Heart right ventricle (tissue), 16 donors: ENCODE results near the gene GTPBP10. TPM values are rescaled to one million over a fixed set of nuclear protein-coding genes. Genes with fewer than 3 reads are reported as not detected.

Source experiments
- ATAC-seq, 8 donors: fragments of 200-7000 bp; cut with Tn5 transposase; one replicate each; pipeline ENCODE4 v1.9.1; 2020; ENCODE audit warnings: mild to moderate bottlenecking in 8 of 8, moderate library complexity in 8 of 8, moderate number of reproducible peaks in 1 of 8
- DNase-seq, 2 donors: peaks; one replicate each; pipeline ENCODE4 v3.0.0-alpha.2; 2020
- H3K27ac ChIP-seq, 10 donors: fragments of 200-600 bp; sonication (generic) in 2 of 10; one replicate each; pipeline versions ENCODE4 v1.5.0 to v1.8.0; 2020 to 2022; ENCODE audit warnings: mild to moderate bottlenecking in 3 of 10
- H3K27me3 ChIP-seq, 7 donors: fragments of 200-600 bp; one replicate each; pipeline ENCODE4 v1.8.0; 2021 to 2022; ENCODE audit warnings: mild to moderate bottlenecking in 2 of 7
- H3K36me3 ChIP-seq, 9 donors: fragments of 200-600 bp; sonication (generic) in 1 of 9; one replicate each; pipeline versions ENCODE4 v1.5.0 to v1.8.0; 2020 to 2022; ENCODE audit warnings: mild to moderate bottlenecking in 2 of 9
- H3K4me1 ChIP-seq, 9 donors: fragments of 200-600 bp; sonication (generic) in 1 of 9; one replicate each; pipeline versions ENCODE4 v1.5.0 to v1.8.0; 2020 to 2022; ENCODE audit warnings: mild to moderate bottlenecking in 4 of 9
- H3K4me3 ChIP-seq, 10 donors: fragments of 200-600 bp; sonication (generic) in 2 of 10; one replicate each; pipeline versions ENCODE4 v1.5.0 to v1.8.0; 2020 to 2022; ENCODE audit warnings: mild to moderate bottlenecking in 7 of 10, moderate library complexity in 2 of 10
- H3K9me3 ChIP-seq, 11 donors: fragments of 200-600 bp in 10 of 11; sonication (generic) in 2 of 11; one replicate each; pipeline versions ENCODE4 v1.5.0 to v1.8.0; 2013 to 2022; ENCODE audit warnings: mild to moderate bottlenecking in 2 of 11, control low read depth in 1 of 11, moderate library complexity in 1 of 11
- CTCF ChIP-seq, 9 donors: fragments of 200-600 bp; sonication (generic) in 2 of 9; IDR thresholded peaks; one replicate each; pipeline versions ENCODE4 v1.5.0 to v1.8.0; 2021 to 2022; ENCODE audit warnings: antibody characterized with exemption in 9 of 9, mild to moderate bottlenecking in 5 of 9, moderate library complexity in 1 of 9
- WGBS, 2 donors: extraction: QIAGEN DNeasy Blood & Tissue Kit; methylation state at CpG; one replicate each; pipeline ENCODE4 v1.1.7; 2013; ENCODE audit warnings: inconsistent platforms in 1 of 2; 5-methylcytosine and 5-hydroxymethylcytosine counted together
- intact Hi-C, 10 donors: fragments of 100-400 bp; cut with DNase I; formaldehyde crosslinking; loops; one replicate each; pipeline versions ENCODE4 v1.11.1 to v1.14.2; 2022
- long read RNA-seq, 3 donors: library from polyadenylated mRNA; unstranded; transcript quantifications; one replicate each; pipeline ENCODE4 v2.0.0, GENCODE V29; 2020 to 2021
- polyA plus RNA-seq, 2 donors: library from polyadenylated mRNA; stranded (reverse); fragments of 200-250 nt; gene quantifications; one replicate each; pipeline ENCODE4 v1.2.3, GENCODE V29; 2013
- total RNA-seq, 10 donors: library from RNA; stranded (reverse); fragmentation: NEBNext Ultra II Directional in 3 of 10; extraction: Animal tissue kit (Norgen Biotek cat#: 25700) in 3 of 10; gene quantifications; one replicate each; pipeline versions ENCODE4 v1.2.1 to v1.2.4, GENCODE V29; 2021 to 2023
- donor health status: Arrhythmogenic right ventricular cardiomyopathy.
- donor health status: ischemic (EF 13 %, LVEDD 7.1; RV severe dilation, severe dysfunction).
- donor health status: healthy with polysubstance abuse.
- donor health status: DM: no; HTN: yes; CAD: no.
- donor health status: DM: no; HTN: no; CAD: no.
- donor health status: ischemic (EF 25% LVEDD 6.9; RV normal size, moderate dysfunction).
- donor health status: ischemic (EF 25% LVEDD 5.7; RV mildly dilated, moderate dysfunction).
- donor health status: healthy.
- donor health status: DM: yes; HTN: yes; CAD: no.
- donor health status: Ischemic cardiomyopathy.
- donor health status: ischemic (EF 35%, LVEDD 5.7; RV mildly dilated, moderate dysfunction).
- donor health status: nonischemic (EF 11% LVEDD 7.7; RV severe dilation, severe dysfunction).
- donor health status: DM: yes; HTN: yes; CAD: no.
- donor health status: PGD.
- donor health status: ischemic (EF 29% LVEDD 5.4; RV normal size, mild dysfunction).
- donor health status: nonischemic (EF 23%, LVEDD 6.1; RV moderate dilation, normal function).

The GTPBP10 gene
- total RNA-seq (10 to 100 TPM; 20.2 to 27.6 (median 23.7) TPM), polyA plus RNA-seq (10 to 100 TPM; 15.5 to 20.3 TPM)
- long read RNA-seq, donor 1, full-length matches to known transcripts = 10 of 14 reads
- long read RNA-seq, donor 1, partial matches to known transcripts = 0 of 14 reads
- long read RNA-seq, donor 1, other reads (novel, unspliced or antisense) = 4 of 14 reads
- long read RNA-seq, donor 2, full-length matches to known transcripts = 7 of 8 reads
- long read RNA-seq, donor 2, partial matches to known transcripts = 0 of 8 reads
- long read RNA-seq, donor 2, other reads (novel, unspliced or antisense) = 1 of 8 reads
- long read RNA-seq, donor 3, full-length matches to known transcripts = 9 of 11 reads
- long read RNA-seq, donor 3, partial matches to known transcripts = 1 of 11 reads
- long read RNA-seq, donor 3, other reads (novel, unspliced or antisense) = 1 of 11 reads

- DNase-seq (peak; percentile 94), ATAC-seq (peak; percentile 100)
- intact Hi-C loops = loop anchor here in 4 of 10 donors (2.0 to 5.0 kb wide), 3 partner anchors 56 to 194 kb away; partner anchors contain the start of genes CLDN12 (in 4 of the 4) and STEAP1 (in 1 of the 4)
- WGBS, 2 donors = 0% methylated on average over 37 of the region's 37 CpGs
- TF ChIP-seq CTCF (IDR thresholded peaks at IDR 0.05) = peak; percentile 50 to 80 (median 64)
- Histone ChIP-seq H3K4me1 (peaks cover 0 to 23% (median 13%) of the 10 kb centered on the region in 9 donors), H3K9me3 (no peaks in the 10 kb centered on the region), H3K27ac (peak within 1 kb of the TSS; percentile 45 to 96 (median 82)), H3K27me3 (no peaks in the 10 kb centered on the region), H3K36me3 (no peaks in the 10 kb centered on the region), H3K4me3 (peak within 1 kb of the TSS; percentile 65 to 89 (median 74))
Observed at GRCh38 chr7:90346336-90347125, at the start of gene GTPBP10. Gene GTPBP10, plus strand, starts transcription at chr7:90346716. Its CDS starts 26 bp downstream, at chr7:90346742.

GRCh38 chr7:90298145-90299038 lies 48.1 kb upstream of the GTPBP10 start:
- peak in 7 of 9 donors; percentile 33 to 64 (median 54) for TF ChIP-seq CTCF (IDR thresholded peaks at IDR 0.05)
- DNase-seq = no peak
- WGBS, 2 donors = 61% methylated on average over 5 of the region's 5 CpGs
- peak in 3 of 8 donors; percentile 61 to 81 (median 62) for ATAC-seq
- no peak overlapping the region for H3K27ac ChIP-seq
- intact Hi-C loops = loop anchor here in 1 of 10 donors (5.0 kb wide), 1 partner anchor 146 kb away; the partner anchor contains the start of gene STEAP1
- no peaks in the 10 kb centered on the region for H3K36me3 ChIP-seq
- no peaks in the 10 kb centered on the region for H3K27me3 ChIP-seq
- H3K9me3 ChIP-seq = no peaks in the 10 kb centered on the region
- H3K4me1 ChIP-seq = no peaks in the 10 kb centered on the region
- no peak overlapping the region for H3K4me3 ChIP-seq

- intact Hi-C loops = no loop called here
- H3K27me3 ChIP-seq = no peaks in the 10 kb centered on the region
- no peak overlapping the region for H3K4me3 ChIP-seq
- no peaks in the 10 kb centered on the region for H3K4me1 ChIP-seq
- DNase-seq (no peak), ATAC-seq (no peak)
- 95 to 96% methylated on average over 1 of the region's 1 CpG for WGBS, 2 donors
- no peak for TF ChIP-seq CTCF (IDR thresholded peaks at IDR 0.05)
- H3K27ac ChIP-seq = no peak overlapping the region
- no peaks in the 10 kb centered on the region for H3K9me3 ChIP-seq
- H3K36me3 ChIP-seq = peaks cover 0 to 23% (median 0%) of the 10 kb centered on the region in 9 donors
Observed at GRCh38 chr7:90303241-90303640, 43.3 kb upstream of the GTPBP10 start.
